Islet precursor cell (in vitro differentiated cells): Measurements from ENCODE around the gene PCSK1.
"Not testable (repeated sequence)": the region's sequence is repeated elsewhere in the genome, so short reads cannot be mapped to it uniquely, and the experiment has no call there.

ENCODE experiments used
- DNase-seq: peaks from one replicate; pipeline ENCODE4 v3.0.0-alpha.2; 2018

Gene PCSK1

DNA sequence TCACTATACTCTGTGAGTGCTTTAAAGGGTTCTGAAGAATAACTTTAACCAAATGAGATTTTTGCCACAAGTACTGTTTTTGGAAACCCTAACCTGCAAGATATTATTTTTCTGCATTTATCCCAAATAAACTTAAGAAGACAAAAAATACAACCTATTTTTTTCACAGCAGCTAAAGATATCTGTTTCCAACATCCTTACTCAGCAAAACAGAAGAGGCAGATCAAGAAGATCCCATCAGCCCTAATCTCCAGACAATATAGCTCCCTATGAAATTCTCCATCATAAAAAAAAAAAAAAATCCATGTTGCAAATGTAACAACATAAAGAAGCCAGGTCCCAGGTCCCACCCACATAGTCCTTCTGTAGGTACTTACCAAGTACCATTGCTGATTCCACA is 7.6 kb downstream of the PCSK1 start:
- DNase-seq = no peak

DNA sequence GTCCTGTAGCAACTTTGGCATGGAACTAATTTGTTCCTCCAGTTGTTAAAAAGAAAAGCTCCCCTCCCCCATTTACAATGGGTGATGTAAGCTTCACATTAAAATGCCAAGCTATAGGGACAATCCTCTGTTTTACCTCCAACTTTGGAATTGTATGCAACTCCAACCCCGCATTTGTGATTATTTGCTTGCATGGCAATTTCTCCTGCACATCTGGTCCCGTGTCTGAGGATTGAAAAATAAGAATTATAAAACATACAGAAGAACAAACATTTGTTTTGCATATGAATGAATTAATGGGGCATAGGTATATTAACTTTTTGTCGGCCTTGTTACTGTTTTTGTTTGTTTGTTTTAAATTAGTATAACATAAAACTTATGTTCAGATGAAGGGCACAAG is 17.2 kb downstream of the PCSK1 start:
- no peak for DNase-seq

GRCh38 chr5:96412868-96413449 is 20.1 kb downstream of the PCSK1 start:
- DNase-seq = no peak

DNA sequence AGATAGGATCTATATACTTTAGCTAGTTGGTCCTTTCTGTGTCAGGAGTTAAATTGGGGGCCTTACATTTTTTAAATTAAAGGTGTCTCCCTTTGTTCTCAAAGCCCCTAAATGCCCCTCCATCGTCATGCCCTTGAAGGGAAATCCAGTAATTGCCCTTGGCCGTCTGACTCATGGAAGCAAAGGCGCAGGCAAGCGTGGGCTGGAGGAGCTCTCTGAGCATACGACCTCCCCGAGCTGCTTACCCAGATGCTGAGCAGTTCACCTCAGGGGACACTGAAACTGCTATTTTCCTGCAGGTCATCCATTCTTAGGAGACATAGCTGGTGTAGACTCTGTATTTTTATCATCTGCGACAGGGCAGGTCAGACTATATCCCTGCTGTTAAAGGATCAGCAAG is 23.0 kb downstream of the PCSK1 start:
- peak; percentile 64 for DNase-seq

DNA sequence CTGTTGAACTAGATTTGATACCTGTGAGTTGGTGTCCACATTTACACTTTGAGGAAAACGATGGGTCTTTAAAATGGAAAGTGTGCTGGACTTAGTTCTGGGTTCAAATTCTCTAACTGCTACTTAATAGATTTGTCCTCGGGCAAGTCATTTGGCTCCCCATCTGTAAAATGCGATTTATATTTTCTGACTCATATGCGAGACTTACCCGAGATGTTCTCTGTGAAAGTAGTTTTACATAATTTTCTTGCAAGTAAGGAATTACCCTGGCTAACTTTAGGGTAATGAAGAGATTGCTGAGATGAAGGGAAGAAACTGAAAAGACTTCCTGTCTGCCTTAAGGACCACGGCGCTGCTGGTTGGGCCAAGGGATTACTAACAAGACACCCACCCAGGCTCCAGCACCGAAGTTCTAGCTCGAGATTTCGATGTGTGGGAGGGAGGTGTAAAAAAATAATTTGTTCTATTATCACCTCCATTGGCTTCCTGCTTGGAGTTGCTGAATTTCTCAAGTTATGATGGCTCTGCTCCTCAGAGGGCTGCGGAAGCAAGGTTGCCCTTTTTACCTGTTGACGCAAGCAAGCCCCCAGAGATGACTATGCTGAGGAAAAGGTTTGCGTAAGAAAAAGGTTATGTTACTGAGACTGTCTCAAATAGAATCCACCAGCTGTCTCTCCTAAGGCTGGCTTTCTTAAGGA is 24.1 kb downstream of the PCSK1 start:
- DNase-seq = no peak

- peak; percentile 59 for DNase-seq
Observed at GRCh38 chr5:96408210-96408777, 24.8 kb downstream of the PCSK1 start.

- no peak for DNase-seq
Observed at GRCh38 chr5:96407436-96407835, 25.6 kb downstream of the PCSK1 start.

- no peak for DNase-seq
Observed at GRCh38 chr5:96404191-96404867, 28.7 kb downstream of the PCSK1 start.

DNA sequence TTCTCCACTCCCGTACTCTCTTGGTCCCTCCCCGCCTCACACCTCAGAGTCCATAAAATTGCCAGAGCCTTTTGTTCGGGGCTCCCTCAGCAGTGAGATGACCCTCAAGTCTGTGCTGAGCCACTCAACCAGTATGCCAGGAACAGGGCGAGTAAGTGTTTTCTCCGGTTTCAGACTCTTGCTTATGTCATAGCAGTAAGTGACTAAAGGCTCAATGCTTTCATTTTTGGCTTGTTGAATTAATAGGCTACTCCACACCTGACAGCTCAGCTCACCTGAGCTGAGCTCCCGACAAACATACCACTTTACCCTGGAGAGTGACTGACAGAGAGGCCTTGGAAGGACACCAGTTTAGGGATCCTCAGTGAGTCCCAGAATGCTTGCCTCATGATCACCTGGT is 30.5 kb downstream of the PCSK1 start:
- DNase-seq = no peak

DNA sequence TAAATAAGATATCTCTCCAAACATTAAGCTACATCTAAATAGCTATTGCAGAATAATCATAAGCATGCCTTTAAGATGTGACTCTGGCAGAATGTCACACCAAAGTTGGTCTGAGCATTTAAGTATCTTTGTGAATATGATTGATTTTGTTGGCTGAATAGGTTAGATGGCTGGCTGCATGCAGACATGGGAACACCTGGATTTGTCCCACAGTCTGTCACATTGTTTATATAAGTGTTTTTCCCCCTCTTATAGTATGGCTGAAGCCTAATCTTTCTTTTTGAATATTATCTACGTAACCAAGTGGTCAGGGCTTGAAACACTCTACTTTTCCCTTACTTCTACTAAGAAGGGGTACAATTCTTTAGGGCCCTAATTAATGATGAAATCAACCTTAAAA is 36.2 kb downstream of the PCSK1 start:
- DNase-seq = no peak

DNA sequence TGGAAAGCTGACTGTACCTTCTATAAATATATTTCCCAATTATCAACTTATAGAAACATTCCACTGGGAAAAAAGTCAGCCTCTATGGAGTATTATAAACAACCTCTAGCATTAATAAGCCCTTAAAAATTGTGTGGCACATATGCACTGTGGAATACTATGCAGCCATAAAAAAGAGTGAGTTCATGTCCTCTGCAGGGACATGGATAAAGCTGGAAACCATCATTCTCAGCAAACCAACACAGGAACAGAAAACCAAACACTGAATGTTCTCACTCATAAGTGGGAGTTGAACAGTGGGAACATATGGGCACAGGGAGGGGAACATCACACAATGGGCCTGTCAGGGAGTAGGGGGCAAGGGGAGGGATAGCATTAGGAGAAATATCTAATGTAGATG is 37.8 kb downstream of the PCSK1 start:
- DNase-seq = not testable (repeated sequence)

- no peak for DNase-seq
Observed at GRCh38 chr5:96391921-96392320, 41.1 kb downstream of the PCSK1 start.

DNA sequence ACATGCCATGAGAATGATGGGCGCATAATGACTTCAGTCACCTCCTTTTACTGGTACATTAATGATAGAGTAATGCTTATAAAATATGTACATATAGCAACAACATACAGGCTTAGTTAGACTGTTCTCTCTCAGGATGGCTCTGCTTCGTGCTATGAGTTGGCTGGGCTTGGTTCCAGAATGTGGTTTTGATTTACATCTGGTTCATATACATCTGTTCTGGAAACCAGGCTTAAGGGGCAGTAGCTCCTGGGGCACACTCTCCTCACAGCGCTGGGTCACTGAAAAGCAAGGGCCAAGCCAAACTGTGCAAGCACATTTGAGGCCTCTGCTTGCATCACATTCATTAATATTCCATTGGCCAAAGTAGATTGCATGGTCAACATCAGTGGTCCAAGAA is 44.9 kb downstream of the PCSK1 start:
- no peak for DNase-seq

DNA sequence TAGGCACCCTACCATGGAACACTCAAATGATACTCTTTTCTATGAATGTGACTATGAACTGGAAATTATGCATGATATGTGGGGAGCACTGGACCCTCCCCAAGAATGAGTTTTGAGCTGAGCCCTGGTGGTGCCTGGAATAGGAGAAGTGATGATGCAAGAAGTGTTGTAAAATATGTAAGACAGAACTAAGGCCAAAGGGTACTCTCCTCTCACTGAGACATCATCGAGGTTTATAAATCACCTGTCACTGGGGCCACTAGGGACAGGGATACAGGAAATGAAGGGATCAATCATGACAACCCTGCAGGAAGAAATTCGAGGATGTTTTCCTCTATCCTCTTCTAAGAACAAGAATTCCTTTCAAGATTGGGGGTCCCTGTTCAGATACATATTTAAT is 45.4 kb downstream of the PCSK1 start:
- no peak for DNase-seq

DNA sequence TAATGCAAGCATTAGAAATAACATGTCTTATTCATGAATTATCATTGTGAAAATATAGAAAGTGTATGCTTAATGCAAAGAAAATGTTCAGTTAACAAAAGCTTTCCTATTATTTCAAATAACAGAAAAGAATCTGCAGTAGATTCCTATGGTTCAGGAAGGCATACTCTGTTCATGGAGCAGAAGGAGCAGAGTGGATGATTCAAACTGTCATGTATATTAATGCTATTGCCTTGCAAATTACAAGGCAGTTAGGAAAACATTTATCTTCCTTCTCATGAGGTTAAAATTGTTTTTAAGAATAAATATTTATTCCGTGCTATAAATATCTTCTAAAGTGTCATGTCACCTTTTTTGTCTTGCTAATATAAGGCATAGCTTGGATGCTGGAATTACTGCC is 47.5 kb downstream of the PCSK1 start:
- DNase-seq = no peak

DNA sequence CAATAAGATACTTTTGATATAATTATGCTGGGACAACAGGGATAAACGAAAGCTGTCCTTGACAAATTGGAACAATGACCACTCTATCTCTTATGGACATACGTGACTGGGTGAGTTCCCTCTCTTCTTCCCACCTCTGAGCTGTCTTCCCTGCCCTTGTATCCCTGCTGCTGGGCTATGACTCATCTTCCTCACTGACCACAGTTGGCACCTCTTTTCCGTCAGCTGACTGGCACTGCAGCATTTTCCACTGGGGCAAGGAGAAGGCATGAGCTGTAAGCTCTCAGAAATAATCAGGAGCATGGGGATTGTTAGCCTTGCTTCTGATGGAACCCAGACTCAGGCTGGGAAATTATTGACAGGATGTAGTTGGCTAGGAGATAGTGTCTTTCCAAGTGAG is 48.7 kb downstream of the PCSK1 start:
- no peak for DNase-seq

DNA sequence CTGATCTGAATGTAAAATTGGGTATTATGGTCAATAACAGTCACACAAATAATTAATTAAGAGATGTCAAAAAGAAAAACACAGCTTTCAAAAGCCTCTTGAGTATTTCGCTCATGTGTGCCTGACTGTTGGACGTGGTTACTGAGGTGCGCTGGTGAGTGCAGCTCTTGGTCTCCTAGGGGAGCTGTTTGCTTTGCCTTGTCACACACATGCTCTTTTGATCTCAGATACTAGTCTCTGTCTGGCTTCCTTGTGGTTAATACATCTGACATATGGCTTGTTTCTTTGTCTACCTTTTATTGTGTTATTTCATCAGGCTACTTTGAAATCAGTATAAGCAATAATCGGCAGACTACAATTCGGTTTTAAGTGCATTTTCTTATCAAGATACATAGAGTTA is 51.5 kb downstream of the PCSK1 start:
- no peak for DNase-seq

DNA sequence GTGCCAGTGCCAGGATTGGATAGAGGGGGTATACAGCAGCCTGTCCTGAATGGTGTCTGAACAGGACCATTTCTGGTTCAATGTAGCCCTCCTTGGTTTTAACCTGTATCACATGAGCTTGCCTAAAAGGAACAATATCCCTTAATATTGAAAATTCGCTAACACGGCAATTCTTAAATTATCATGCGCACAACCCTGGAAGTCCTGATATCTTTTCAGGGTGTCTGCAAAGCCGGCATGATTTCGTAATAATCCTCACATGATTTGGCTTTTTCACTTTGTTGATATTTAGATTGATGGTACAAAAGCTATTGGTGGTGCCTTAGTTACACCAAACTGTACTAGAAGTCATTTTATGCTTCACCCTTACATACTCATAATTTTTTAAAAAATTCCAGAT is 53.2 kb downstream of the PCSK1 start:
- DNase-seq = no peak

- no peak for DNase-seq
Observed at GRCh38 chr5:96377597-96377996, 55.5 kb downstream of the PCSK1 start.

DNA sequence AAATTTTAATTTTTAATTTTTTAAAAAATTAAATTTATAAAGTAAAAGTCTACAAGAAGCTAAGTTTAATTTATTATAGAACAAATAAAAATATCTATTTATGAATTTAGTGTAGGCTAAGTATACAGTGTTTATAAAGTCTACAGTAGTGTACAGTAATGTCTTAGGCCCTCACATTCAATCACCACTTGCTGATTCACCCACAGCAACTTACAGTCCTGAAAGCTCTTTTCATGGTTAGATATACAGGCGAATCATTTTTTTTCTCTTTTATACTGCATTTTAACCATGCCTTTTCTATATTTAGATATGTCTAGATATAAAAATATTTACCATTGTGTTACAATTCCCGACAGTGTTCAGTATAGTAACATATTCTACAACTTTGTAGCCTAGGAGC is 55.9 kb downstream of the PCSK1 start:
- DNase-seq = no peak

GRCh38 chr5:96374653-96375052 is 58.4 kb downstream of the PCSK1 start:
- DNase-seq = no peak

DNA sequence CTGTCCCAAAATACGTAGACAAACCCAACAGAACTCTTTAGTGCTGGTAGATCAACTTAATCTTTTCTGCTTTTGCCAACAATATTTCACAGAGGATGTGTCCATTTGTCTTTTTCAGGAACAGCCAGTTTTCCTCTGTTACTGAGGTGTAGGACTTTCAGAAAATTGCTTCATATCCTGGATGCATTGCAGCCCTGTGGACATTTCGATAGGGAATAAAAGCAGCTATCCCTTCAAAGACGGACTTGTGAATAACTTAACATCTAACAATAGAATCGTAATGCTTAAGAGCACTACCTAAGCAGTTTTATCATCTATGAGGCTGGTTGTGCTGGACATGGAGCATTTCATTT is 59.7 kb downstream of the PCSK1 start:
- no peak for DNase-seq

DNA sequence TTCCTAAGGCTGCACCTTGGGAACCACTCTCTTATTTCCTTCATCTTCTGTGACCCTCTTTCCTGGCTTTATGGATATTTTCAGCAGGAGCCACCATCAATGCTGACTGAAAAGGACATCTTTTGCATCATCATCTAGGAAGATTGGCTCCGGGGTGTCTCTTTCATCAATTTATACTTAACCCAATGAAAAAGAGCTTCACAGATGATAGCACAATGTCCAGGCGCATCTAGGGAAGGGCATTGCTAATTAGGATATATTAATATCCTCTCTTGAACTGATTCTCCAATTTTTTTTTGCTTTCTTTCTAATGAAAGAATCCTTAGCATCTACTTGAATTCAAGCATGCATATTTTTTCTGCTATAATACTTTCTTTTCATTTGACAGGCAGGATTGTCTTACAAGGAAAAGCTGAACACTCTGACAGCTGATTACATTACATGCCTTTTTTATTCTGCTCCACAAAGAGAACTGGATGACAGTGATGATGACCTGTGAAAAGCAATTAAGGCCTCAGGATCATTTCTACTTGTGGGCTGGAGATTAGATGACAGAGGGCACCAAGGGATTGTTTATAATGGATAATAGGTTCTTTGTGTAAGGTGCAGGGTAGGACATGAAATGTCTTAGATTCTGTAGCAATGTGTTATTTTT is 60.2 kb downstream of the PCSK1 start:
- no peak for DNase-seq

DNA sequence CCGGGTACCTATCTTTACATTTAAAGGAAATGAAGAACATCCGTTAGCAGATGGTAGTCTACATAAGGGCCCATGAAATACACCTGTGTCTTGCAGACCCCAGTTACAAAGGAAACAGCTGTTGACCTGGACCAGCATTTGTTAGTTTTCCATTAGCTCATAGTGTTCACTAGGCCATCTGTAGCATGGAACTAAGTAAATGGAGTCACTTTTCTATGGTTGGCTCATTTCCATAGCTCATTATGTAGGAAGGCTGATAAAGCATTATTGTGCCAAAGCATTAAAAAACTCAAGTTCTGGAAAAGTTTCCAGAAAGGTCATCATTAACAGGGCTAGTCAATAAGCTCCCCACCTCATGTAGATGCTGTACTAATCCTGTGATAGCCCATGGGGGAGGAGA is 62.1 kb downstream of the PCSK1 start:
- DNase-seq = no peak
